CD14-positive monocyte (primary cell): Measurements from ENCODE around the gene NADK. TPM values are rescaled to one million over a fixed set of nuclear protein-coding genes. Genes with fewer than 3 reads are reported as not detected.

Source experiments
- DNase-seq, 3 donors: peaks; one replicate each; pipeline ENCODE4 v3.0.0-alpha.2; 2011 to 2022
- H2AFZ ChIP-seq: 2 replicates; pipeline ENCODE4 v1.6.0; 2012; ENCODE audit warnings: mild to moderate bottlenecking, low read depth, low read length, inconsistent platforms; ENCODE audit not compliant: insufficient read depth, poor library complexity, severe bottlenecking
- H3K27ac ChIP-seq, 2 donors: 1 replicate in 1 of 2; 2 replicates in 1 of 2; pipeline ENCODE4 v1.5.1; 2012 to 2013; ENCODE audit warnings: low read length in 2 of 2, control low read depth in 1 of 2, inconsistent platforms in 1 of 2, low read depth in 1 of 2, mild to moderate bottlenecking in 1 of 2
- H3K27me3 ChIP-seq, 2 donors: one replicate each; pipeline versions ENCODE4 v1.6.0 to v1.6.1; 2011 to 2013; ENCODE audit warnings: low read length in 2 of 2; ENCODE audit not compliant: control insufficient read depth in 2 of 2, insufficient read depth in 2 of 2
- H3K36me3 ChIP-seq, 2 donors: replicated peaks in 1 of 2; 1 replicate in 1 of 2; 2 replicates in 1 of 2; pipeline versions ENCODE4 v1.5.1 to v1.6.1; 2012 to 2013; ENCODE audit warnings: low read length in 2 of 2, control low read depth in 1 of 2, inconsistent platforms in 1 of 2, mild to moderate bottlenecking in 1 of 2; ENCODE audit not compliant: insufficient read depth in 2 of 2, control insufficient read depth in 1 of 2
- H3K4me1 ChIP-seq, 2 donors: 1 replicate in 1 of 2; 2 replicates in 1 of 2; pipeline versions ENCODE4 v1.5.1 to v1.6.1; 2012 to 2013; ENCODE audit warnings: low read length in 2 of 2, control low read depth in 1 of 2, inconsistent platforms in 1 of 2, mild to moderate bottlenecking in 1 of 2, moderate library complexity in 1 of 2; ENCODE audit not compliant: insufficient read depth in 2 of 2, control insufficient read depth in 1 of 2
- H3K4me2 ChIP-seq: replicated peaks from 2 replicates; pipeline ENCODE3; 2012; ENCODE audit warnings: low read length, moderate library complexity, mild to moderate bottlenecking; ENCODE audit not compliant: poor library complexity, severe bottlenecking; ENCODE audit errors: extremely low read depth
- H3K4me3 ChIP-seq, 3 experiments: fragments of 200-600 bp in 1 of 3; sonication (generic) in 1 of 3; replicated peaks in 1 of 3; 1 replicate in 2 of 3; 2 replicates in 1 of 3; pipeline ENCODE4 v1.5.1; 2011 to 2013; ENCODE audit warnings: low read length in 3 of 3, mild to moderate bottlenecking in 3 of 3, control low read depth in 2 of 3, low read depth in 2 of 3, inconsistent platforms in 1 of 3, moderate library complexity in 1 of 3
- H3K79me2 ChIP-seq: 2 replicates; pipeline ENCODE4 v1.6.0; 2012; ENCODE audit warnings: mild to moderate bottlenecking, control low read depth, inconsistent platforms, low read length, moderate library complexity; ENCODE audit not compliant: insufficient read depth
- H3K9ac ChIP-seq: 2 replicates; pipeline ENCODE4 v1.6.0; 2017; ENCODE audit warnings: low read length, mild to moderate bottlenecking; ENCODE audit not compliant: insufficient read depth, poor library complexity, severe bottlenecking
- H3K9me3 ChIP-seq, 2 donors: replicated peaks in 1 of 2; 1 replicate in 1 of 2; 2 replicates in 1 of 2; pipeline versions ENCODE4 v1.5.1 to v1.6.1; 2012 to 2013; ENCODE audit warnings: low read length in 2 of 2, control low read depth in 1 of 2; ENCODE audit not compliant: control insufficient read depth in 1 of 2, insufficient read depth in 1 of 2
- H4K20me1 ChIP-seq: 2 replicates; pipeline ENCODE4 v1.6.0; 2012; ENCODE audit warnings: mild to moderate bottlenecking, low read length, control low read depth, moderate library complexity; ENCODE audit not compliant: insufficient read depth
- H3K27ac Mint-ChIP-seq, 7 donors: one replicate each; pipeline ENCODE4 v1.8.0; 2020; ENCODE audit warnings: mild to moderate bottlenecking in 7 of 7, mixed read lengths in 7 of 7, moderate library complexity in 6 of 7, inconsistent platforms in 2 of 7
- H3K27me3 Mint-ChIP-seq, 3 donors: one replicate each; pipeline ENCODE4 v1.8.0; 2021 to 2022; ENCODE audit warnings: low read depth in 3 of 3, mild to moderate bottlenecking in 3 of 3, mixed read lengths in 3 of 3, moderate library complexity in 3 of 3, inconsistent platforms in 1 of 3
- H3K36me3 Mint-ChIP-seq, 2 donors: one replicate each; pipeline ENCODE4 v1.8.0; 2020; ENCODE audit warnings: mixed read lengths in 2 of 2, inconsistent platforms in 1 of 2, mild to moderate bottlenecking in 1 of 2
- H3K4me1 Mint-ChIP-seq: one replicate; pipeline ENCODE4 v1.8.0; 2020; ENCODE audit warnings: mild to moderate bottlenecking, mixed read lengths
- H3K4me3 Mint-ChIP-seq, 2 donors: one replicate each; pipeline ENCODE4 v1.8.0; 2020; ENCODE audit warnings: mild to moderate bottlenecking in 2 of 2, mixed read lengths in 2 of 2, moderate library complexity in 1 of 2
- H3K9me3 Mint-ChIP-seq, 7 donors: one replicate each; pipeline ENCODE4 v1.8.0; 2020 to 2022; ENCODE audit warnings: mixed read lengths in 7 of 7, mild to moderate bottlenecking in 6 of 7, moderate library complexity in 6 of 7, inconsistent platforms in 2 of 7
- CTCF ChIP-seq: fragments of 200-600 bp; IDR thresholded peaks from one replicate; pipeline ENCODE4 v1.8.0; 2022; ENCODE audit warnings: antibody characterized with exemption, mild to moderate bottlenecking
- WGBS: methylation state at CpG from one replicate; pipeline ENCODE4 v1.1.5; 2013; ENCODE audit warnings: missing lambda C conversion rate; ENCODE audit not compliant: insufficient coverage; 5-methylcytosine and 5-hydroxymethylcytosine counted together
- intact Hi-C, 2 donors: fragments of 100-400 bp; cut with micrococcal nuclease; formaldehyde crosslinking; loops; one replicate each; pipeline versions ENCODE4 v1.15.0 to v1.15.1; 2023
- polyA plus RNA-seq, 3 donors: library from polyadenylated mRNA; depleted of rRNA in 1 of 3; unstranded in 2 of 3; stranded (reverse) in 1 of 3; fragments of 300-500 nt in 2 of 3; fragments of >200 nt in 1 of 3; fragmentation: Illumina TruSeq in 2 of 3; gene quantifications; 1 replicate in 2 of 3; 2 replicates in 1 of 3; pipeline ENCODE4 v1.2.3, GENCODE V29; 2012 to 2021

NADK gene
- polyA plus RNA-seq, 3 donors = 175 to 425 (median 235) TPM

DNA sequence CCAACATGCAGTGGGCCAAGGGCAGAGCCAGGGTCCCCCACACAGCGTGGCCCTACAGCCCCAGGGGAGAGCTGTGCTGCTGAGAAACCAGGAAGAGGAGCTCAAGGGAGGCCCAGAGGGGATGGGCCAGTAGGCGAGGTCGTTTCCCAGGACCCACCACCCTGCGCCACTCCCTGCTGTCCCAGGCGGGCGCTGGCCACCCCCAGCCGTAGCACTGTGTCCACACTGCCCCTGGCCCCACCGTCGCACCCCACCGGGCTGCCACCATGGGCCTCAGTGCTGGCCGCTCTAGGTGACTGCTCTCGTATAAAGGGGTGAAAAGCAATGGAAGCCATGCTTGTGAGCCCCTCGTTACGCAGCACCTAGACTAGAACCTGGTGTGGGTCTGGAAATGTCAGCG is 22.4 kb downstream of the NADK start:
- 98% methylated on average over 13 of the region's 15 CpGs for WGBS
- no peak for DNase-seq
- Mint-ChIP-seq H3K4me1 (peaks cover 10% of the 10 kb centered on the region), H3K9me3 (no peaks in the 10 kb centered on the region), H3K4me3 (no peak overlapping the region), H3K36me3 (peaks cover 71 to 85% of the 10 kb centered on the region in 2 donors), H3K27me3 (peaks cover 0 to 2% (median 0%) of the 10 kb centered on the region in 3 donors), H3K27ac (peak overlapping the region in 1 of 7 donors; percentile 55)
- H3K9ac ChIP-seq = no peak overlapping the region
- peaks cover 90% of the 10 kb centered on the region for H4K20me1 ChIP-seq
- H3K36me3 ChIP-seq = peaks cover 84 to 89% of the 10 kb centered on the region in 2 donors
- no peak overlapping the region for H3K27ac ChIP-seq
- peaks cover 60% of the 10 kb centered on the region for H3K79me2 ChIP-seq
- peaks cover 0 to 5% of the 10 kb centered on the region in 2 donors for H3K4me1 ChIP-seq
- no peaks in the 10 kb centered on the region for H3K27me3 ChIP-seq
- H3K4me3 ChIP-seq = no peak overlapping the region
- no peak overlapping the region for H2AFZ ChIP-seq
- H3K4me2 ChIP-seq = no peak overlapping the region
- no peak for TF ChIP-seq CTCF
- intact Hi-C loops = no loop called here
- no peaks in the 10 kb centered on the region for H3K9me3 ChIP-seq

DNA sequence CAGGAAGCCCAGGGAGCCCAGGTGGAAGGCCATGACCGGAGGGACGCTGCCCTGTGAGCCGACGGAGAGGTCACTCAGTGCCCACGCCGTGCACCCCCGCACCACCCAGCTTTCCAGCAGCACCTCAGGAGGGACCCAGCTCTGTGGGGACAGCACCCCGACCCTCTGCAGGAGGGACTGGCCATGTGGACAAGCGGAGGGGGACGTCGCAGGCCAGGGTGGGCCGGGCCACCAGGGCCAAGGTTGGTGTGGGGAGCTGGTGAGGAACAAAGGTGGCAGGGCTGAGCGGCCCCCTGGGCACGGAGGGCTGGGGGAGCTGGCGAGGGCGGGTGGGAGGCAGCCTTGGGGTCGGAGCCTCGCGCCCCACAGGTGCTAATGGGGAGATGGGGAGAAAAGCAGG is 22.8 kb downstream of the NADK start:
- no peak overlapping the region for H3K4me2 ChIP-seq
- no peak overlapping the region for H3K27ac ChIP-seq
- Mint-ChIP-seq H3K9me3 (no peaks in the 10 kb centered on the region), H3K27ac (peak overlapping the region in 1 of 7 donors; percentile 55), H3K4me1 (peaks cover 10% of the 10 kb centered on the region), H3K27me3 (peaks cover 0 to 2% (median 0%) of the 10 kb centered on the region in 3 donors), H3K36me3 (peaks cover 67 to 81% of the 10 kb centered on the region in 2 donors), H3K4me3 (no peak overlapping the region)
- WGBS = 91% methylated on average over 16 of the region's 19 CpGs
- H3K79me2 ChIP-seq = peaks cover 55% of the 10 kb centered on the region
- H2AFZ ChIP-seq = no peak overlapping the region
- H3K4me1 ChIP-seq = peaks cover 0 to 5% of the 10 kb centered on the region in 2 donors
- TF ChIP-seq CTCF = no peak
- intact Hi-C loops = no loop called here
- peaks cover 79 to 85% of the 10 kb centered on the region in 2 donors for H3K36me3 ChIP-seq
- H4K20me1 ChIP-seq = peaks cover 86% of the 10 kb centered on the region
- H3K4me3 ChIP-seq = no peak overlapping the region
- H3K9me3 ChIP-seq = no peaks in the 10 kb centered on the region
- no peak overlapping the region for H3K9ac ChIP-seq
- H3K27me3 ChIP-seq = no peaks in the 10 kb centered on the region
- no peak for DNase-seq
